Measurements from ENCODE around the gene GAD2. TPM values are rescaled to one million over a fixed set of nuclear protein-coding genes. Genes with fewer than 3 reads are reported as not detected.

The GAD2 gene
- total and polyA plus RNA-seq, 9 of the 15 experiments (the other 6 are each of a cell fraction or from before 2014, with no cell fraction given): not detected

GRCh38 chr10:26225322-26225721 is 8.7 kb downstream of the GAD2 start:
- Histone ChIP-seq H3K36me3 (ENCODE audit: control insufficient read depth, insufficient read depth, low read length) (no peaks in the 10 kb centered on the region), H3K27ac (ENCODE audit: extremely low read depth, low read depth, low read length) (no peak overlapping the region), H2AFZ (ENCODE audit: low read depth, low read length) (no peak overlapping the region), H4K20me1 (replicated peaks; ENCODE audit: control insufficient read depth, insufficient read depth, low read length) (no peaks in the 10 kb centered on the region), H3K79me2 (ENCODE audit: control insufficient read depth, insufficient read depth, low read length) (no peaks in the 10 kb centered on the region), H3K4me1 (replicated peaks in 1 of 2; ENCODE audit: control insufficient read depth in 2 of 2, insufficient read depth in 2 of 2, low read length in 2 of 2) (no peaks in the 10 kb centered on the region; a peak in 1 of 5 replicates), H3K9ac (ENCODE audit: insufficient read depth in 1 of 2, low read depth in 2 of 2, low read length in 2 of 2) (no peak overlapping the region), H3K27me3 (ENCODE audit: control insufficient read depth in 2 of 2, insufficient read depth in 2 of 2, low read length in 2 of 2) (peaks cover 0 to 4% of the 10 kb centered on the region in 2 experiments; a peak in 2 of 5 replicates), H3K4me2 (ENCODE audit: insufficient read depth, low read length) (no peak overlapping the region), H3K9me3 (replicated peaks; ENCODE audit: control insufficient read depth, insufficient read depth, low read depth, low read length) (no peaks in the 10 kb centered on the region), H3K9me1 (ENCODE audit: control insufficient read depth, insufficient read depth, low read length) (no peaks in the 10 kb centered on the region), H3K4me3 (no peak overlapping the region)
- POLR2A ChIA-PET: interaction anchor here (0.7 kb wide), 1 partner anchor 1034 kb away, joined by 3 read pairs; no protein-coding TSS in a partner anchor
- WGBS (ENCODE audit: insufficient coverage, low coverage, missing lambda C conversion rate): 0% methylated on average over 4 of the region's 4 CpGs
- FAIRE-seq: no peak
- DNase-seq (ENCODE audit: extremely low read depth in 1 of 4, low spot score in 3 of 4): no peak
- BruUV-seq (replicated peaks): no TSS peak
- in situ Hi-C loops (cut with MboI) (no loop called here), intact Hi-C loops (cut with micrococcal nuclease) (no loop called here)
- TF ChIP-seq THRAP3 (IDR thresholded peaks at IDR 0.05; ENCODE audit: borderline replicate concordance) (no peak), ZNF134 (CRISPR knock-in tag; conservative IDR thresholded peaks at IDR 0.05) (no peak), ZSCAN29 (IDR thresholded peaks at IDR 0.05) (no peak), ZNF23 (CRISPR knock-in tag; IDR thresholded peaks at IDR 0.05) (no peak), EGR1 (conservative IDR thresholded peaks at IDR 0.05) (no peak), IRF9 (tag; IDR thresholded peaks at IDR 0.05) (no peak), HBP1 (CRISPR knock-in tag; IDR thresholded peaks at IDR 0.05) (no peak), ZBTB5 (IDR thresholded peaks at IDR 0.05) (no peak), ARID2 (IDR thresholded peaks at IDR 0.05) (no peak), PHF21A (IDR thresholded peaks at IDR 0.05; ENCODE audit: borderline replicate concordance, low read depth) (no peak), CHD4 (IDR thresholded peaks at IDR 0.05; ENCODE audit: insufficient read depth, insufficient replicate concordance, low read depth, low read length, poor library complexity, severe bottlenecking) (no peak), NCOA2 (IDR thresholded peaks at IDR 0.05; ENCODE audit: partially characterized antibody in 2 of 2) (no peak), NFE2 (IDR thresholded peaks at IDR 0.05; ENCODE audit: low read depth) (no peak), POLR2AphosphoS5 (IDR thresholded peaks at IDR 0.05; ENCODE audit: control insufficient read depth, insufficient read depth, low read depth, low read length) (no peak), TBP (optimal IDR thresholded peaks at IDR 0.05; ENCODE audit: low read depth, low read length) (no peak), BMI1 (IDR thresholded peaks at IDR 0.05; ENCODE audit: low read length) (no peak), IFI16 (CRISPR knock-in tag; IDR thresholded peaks at IDR 0.05) (no peak)
- CTCF ChIA-PET (ENCODE audit: low intra/inter-chr PET ratio): no interaction called here
- no peak for ATAC-seq

Data from K562 (cell line).